Measurements from ENCODE around the gene MKRN3. TPM values are rescaled to one million over a fixed set of nuclear protein-coding genes. Genes with fewer than 3 reads are reported as not detected.

The MKRN3 gene
- polyA plus RNA-seq, 1 donor from 2014 or later = 10.7 TPM

DNA sequence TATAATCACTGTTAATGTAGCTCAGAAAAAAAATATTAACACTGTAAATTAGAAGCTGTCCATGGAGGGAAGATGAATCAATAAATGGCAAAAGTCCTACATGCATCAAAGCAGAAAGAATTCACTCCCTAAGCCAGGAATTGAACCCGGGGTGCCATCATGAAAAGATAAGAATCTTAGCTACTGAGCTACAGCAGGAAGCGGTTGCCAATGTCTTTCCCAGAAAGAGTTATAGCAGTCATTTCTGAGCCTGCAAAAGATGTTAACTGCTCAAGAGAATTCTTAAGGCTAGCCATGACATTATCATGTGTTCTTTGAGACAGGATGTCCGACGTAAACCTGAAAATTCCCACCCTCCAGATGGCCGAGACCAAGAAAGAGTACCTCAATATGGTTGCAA is 47.4 kb upstream of the MKRN3 start:
- H3K36me3 ChIP-seq (ENCODE audit: insufficient read depth, low read length) = no peaks in the 10 kb centered on the region
- no peaks in the 10 kb centered on the region for H3K27me3 ChIP-seq (ENCODE audit: insufficient read depth, low read depth, low read length)
- H2AFZ ChIP-seq (ENCODE audit: low read depth, low read length) = no peak overlapping the region
- H3K79me2 ChIP-seq (replicated peaks; ENCODE audit: insufficient read depth, low read length) = no peaks in the 10 kb centered on the region
- H3K9me3 ChIP-seq (ENCODE audit: low read length) = no peaks in the 10 kb centered on the region
- H4K20me1 ChIP-seq (ENCODE audit: insufficient read depth) = no peaks in the 10 kb centered on the region
- no peaks in the 10 kb centered on the region for H3F3A ChIP-seq (ENCODE audit: insufficient read depth, low read length, poor library complexity, severe bottlenecking)
- H3K9ac ChIP-seq (ENCODE audit: low read length) = no peak overlapping the region
- no peak overlapping the region for H3K4me3 ChIP-seq (ENCODE audit: low read length)
- no peak overlapping the region for H3K27ac ChIP-seq (ENCODE audit: low read length)
- TF ChIP-seq RAD21 (conservative IDR thresholded peaks at IDR 0.05) = no peak
- TF ChIP-seq POLR2AphosphoS5 (IDR thresholded peaks at IDR 0.05) = no peak
- no peak for TF ChIP-seq MXI1 (conservative IDR thresholded peaks at IDR 0.05; ENCODE audit: poor library complexity, severe bottlenecking)
- no peaks in the 10 kb centered on the region for H3K9me2 ChIP-seq (ENCODE audit: insufficient read depth, low read length)
- no peak overlapping the region for H3K4me2 ChIP-seq (ENCODE audit: low read length)

DNA sequence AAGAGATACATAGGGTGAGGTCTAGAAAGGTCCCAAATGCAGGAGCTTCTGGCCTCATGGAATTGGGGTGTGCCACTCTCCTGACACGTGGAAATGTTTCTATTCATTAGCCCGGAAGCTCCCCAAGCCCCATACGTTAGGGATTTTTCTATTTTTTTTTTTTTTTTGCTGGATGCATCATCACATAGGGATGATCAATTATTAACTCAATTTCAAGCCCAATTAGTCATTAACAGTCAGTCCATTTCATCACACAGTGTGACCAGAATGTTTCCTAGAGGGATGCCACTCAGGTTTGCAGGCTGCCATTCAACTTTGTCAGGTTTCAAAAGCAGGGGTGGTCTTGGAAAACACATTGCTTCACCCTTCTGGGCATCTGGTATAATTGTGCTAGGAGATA is 40.7 kb upstream of the MKRN3 start:
- no peak overlapping the region for H3K27ac ChIP-seq (ENCODE audit: low read length)
- no peak overlapping the region for H3K4me3 ChIP-seq (ENCODE audit: low read length)
- H3K4me2 ChIP-seq (ENCODE audit: low read length) = no peak overlapping the region
- TF ChIP-seq MXI1 (conservative IDR thresholded peaks at IDR 0.05; ENCODE audit: poor library complexity, severe bottlenecking) (no peak), RAD21 (conservative IDR thresholded peaks at IDR 0.05) (no peak), TAF1 (IDR thresholded peaks at IDR 0.05; ENCODE audit: low read depth) (no peak), POLR2AphosphoS5 (IDR thresholded peaks at IDR 0.05) (no peak), EZH2 (IDR thresholded peaks at IDR 0.05; ENCODE audit: borderline replicate concordance, insufficient read depth, low read length, poor library complexity, severe bottlenecking) (no peak), EP300 (conservative IDR thresholded peaks at IDR 0.05; ENCODE audit: poor library complexity, severe bottlenecking) (no peak), SMC3 (conservative IDR thresholded peaks at IDR 0.05; ENCODE audit: poor library complexity) (no peak)
- TF ChIP-seq, protein P1, sequence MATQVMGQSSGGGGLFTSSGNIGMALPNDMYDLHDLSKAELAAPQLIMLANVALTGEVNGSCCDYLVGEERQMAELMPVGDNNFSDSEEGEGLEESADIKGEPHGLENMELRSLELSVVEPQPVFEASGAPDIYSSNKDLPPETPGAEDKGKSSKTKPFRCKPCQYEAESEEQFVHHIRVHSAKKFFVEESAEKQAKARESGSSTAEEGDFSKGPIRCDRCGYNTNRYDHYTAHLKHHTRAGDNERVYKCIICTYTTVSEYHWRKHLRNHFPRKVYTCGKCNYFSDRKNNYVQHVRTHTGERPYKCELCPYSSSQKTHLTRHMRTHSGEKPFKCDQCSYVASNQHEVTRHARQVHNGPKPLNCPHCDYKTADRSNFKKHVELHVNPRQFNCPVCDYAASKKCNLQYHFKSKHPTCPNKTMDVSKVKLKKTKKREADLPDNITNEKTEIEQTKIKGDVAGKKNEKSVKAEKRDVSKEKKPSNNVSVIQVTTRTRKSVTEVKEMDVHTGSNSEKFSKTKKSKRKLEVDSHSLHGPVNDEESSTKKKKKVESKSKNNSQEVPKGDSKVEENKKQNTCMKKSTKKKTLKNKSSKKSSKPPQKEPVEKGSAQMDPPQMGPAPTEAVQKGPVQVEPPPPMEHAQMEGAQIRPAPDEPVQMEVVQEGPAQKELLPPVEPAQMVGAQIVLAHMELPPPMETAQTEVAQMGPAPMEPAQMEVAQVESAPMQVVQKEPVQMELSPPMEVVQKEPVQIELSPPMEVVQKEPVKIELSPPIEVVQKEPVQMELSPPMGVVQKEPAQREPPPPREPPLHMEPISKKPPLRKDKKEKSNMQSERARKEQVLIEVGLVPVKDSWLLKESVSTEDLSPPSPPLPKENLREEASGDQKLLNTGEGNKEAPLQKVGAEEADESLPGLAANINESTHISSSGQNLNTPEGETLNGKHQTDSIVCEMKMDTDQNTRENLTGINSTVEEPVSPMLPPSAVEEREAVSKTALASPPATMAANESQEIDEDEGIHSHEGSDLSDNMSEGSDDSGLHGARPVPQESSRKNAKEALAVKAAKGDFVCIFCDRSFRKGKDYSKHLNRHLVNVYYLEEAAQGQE (IDR thresholded peaks at IDR 0.05; ENCODE audit: borderline replicate concordance) = no peak
- TF ChIP-seq, protein P2, sequence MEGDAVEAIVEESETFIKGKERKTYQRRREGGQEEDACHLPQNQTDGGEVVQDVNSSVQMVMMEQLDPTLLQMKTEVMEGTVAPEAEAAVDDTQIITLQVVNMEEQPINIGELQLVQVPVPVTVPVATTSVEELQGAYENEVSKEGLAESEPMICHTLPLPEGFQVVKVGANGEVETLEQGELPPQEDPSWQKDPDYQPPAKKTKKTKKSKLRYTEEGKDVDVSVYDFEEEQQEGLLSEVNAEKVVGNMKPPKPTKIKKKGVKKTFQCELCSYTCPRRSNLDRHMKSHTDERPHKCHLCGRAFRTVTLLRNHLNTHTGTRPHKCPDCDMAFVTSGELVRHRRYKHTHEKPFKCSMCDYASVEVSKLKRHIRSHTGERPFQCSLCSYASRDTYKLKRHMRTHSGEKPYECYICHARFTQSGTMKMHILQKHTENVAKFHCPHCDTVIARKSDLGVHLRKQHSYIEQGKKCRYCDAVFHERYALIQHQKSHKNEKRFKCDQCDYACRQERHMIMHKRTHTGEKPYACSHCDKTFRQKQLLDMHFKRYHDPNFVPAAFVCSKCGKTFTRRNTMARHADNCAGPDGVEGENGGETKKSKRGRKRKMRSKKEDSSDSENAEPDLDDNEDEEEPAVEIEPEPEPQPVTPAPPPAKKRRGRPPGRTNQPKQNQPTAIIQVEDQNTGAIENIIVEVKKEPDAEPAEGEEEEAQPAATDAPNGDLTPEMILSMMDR (IDR thresholded peaks at IDR 0.05; ENCODE audit: poor library complexity, severe bottlenecking) = no peak
- no peaks in the 10 kb centered on the region for H4K20me1 ChIP-seq (ENCODE audit: insufficient read depth)
- no peaks in the 10 kb centered on the region for H3K9me2 ChIP-seq (ENCODE audit: insufficient read depth, low read length)
- no peaks in the 10 kb centered on the region for H3F3A ChIP-seq (ENCODE audit: insufficient read depth, low read length, poor library complexity, severe bottlenecking)
- no peak overlapping the region for H2AFZ ChIP-seq (ENCODE audit: low read depth, low read length)
- H3K9ac ChIP-seq (ENCODE audit: low read length) = no peak overlapping the region
- H3K36me3 ChIP-seq (ENCODE audit: insufficient read depth, low read length) = no peaks in the 10 kb centered on the region
- H3K9me3 ChIP-seq (ENCODE audit: low read length) = no peaks in the 10 kb centered on the region
- no peaks in the 10 kb centered on the region for H3K79me2 ChIP-seq (replicated peaks; ENCODE audit: insufficient read depth, low read length)
- no peaks in the 10 kb centered on the region for H3K27me3 ChIP-seq (ENCODE audit: insufficient read depth, low read depth, low read length)

DNA sequence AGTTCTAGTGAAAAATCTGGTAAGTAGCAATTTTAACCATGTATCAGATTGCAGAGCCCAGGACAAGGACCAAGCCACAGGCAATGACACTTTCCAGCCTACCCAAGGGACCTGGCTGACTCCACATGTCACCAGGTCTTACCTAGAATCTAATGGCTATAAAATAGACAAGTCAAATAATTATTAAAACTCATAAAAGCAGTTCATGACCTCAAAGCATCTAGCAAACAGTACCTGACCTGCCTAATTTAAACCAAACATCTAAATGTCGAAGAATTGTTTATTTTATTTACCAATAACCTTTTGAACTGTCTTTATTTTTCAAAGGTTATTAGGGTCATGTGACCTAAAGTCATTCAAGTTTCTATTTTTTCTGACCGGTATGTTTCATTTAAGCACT is 35.6 kb upstream of the MKRN3 start:
- H3K4me3 ChIP-seq (ENCODE audit: low read length) = no peak overlapping the region
- no peaks in the 10 kb centered on the region for H3K79me2 ChIP-seq (replicated peaks; ENCODE audit: insufficient read depth, low read length)
- no peaks in the 10 kb centered on the region for H4K20me1 ChIP-seq (ENCODE audit: insufficient read depth)
- no peak overlapping the region for H2AFZ ChIP-seq (ENCODE audit: low read depth, low read length)
- H3K9ac ChIP-seq (ENCODE audit: low read length) = no peak overlapping the region
- H3K36me3 ChIP-seq (ENCODE audit: insufficient read depth, low read length) = no peaks in the 10 kb centered on the region
- no peak overlapping the region for H3K27ac ChIP-seq (ENCODE audit: low read length)
- H3K9me3 ChIP-seq (ENCODE audit: low read length) = no peaks in the 10 kb centered on the region
- no peaks in the 10 kb centered on the region for H3F3A ChIP-seq (ENCODE audit: insufficient read depth, low read length, poor library complexity, severe bottlenecking)
- no peak for TF ChIP-seq RAD21 (conservative IDR thresholded peaks at IDR 0.05)
- no peak for TF ChIP-seq EP300 (conservative IDR thresholded peaks at IDR 0.05; ENCODE audit: poor library complexity, severe bottlenecking)
- no peak for TF ChIP-seq POLR2AphosphoS5 (IDR thresholded peaks at IDR 0.05)
- no peak for TF ChIP-seq EZH2 (IDR thresholded peaks at IDR 0.05; ENCODE audit: borderline replicate concordance, insufficient read depth, low read length, poor library complexity, severe bottlenecking)
- TF ChIP-seq TAF1 (IDR thresholded peaks at IDR 0.05; ENCODE audit: low read depth) = no peak
- TF ChIP-seq MXI1 (conservative IDR thresholded peaks at IDR 0.05; ENCODE audit: poor library complexity, severe bottlenecking) = no peak
- no peak for TF ChIP-seq SMC3 (conservative IDR thresholded peaks at IDR 0.05; ENCODE audit: poor library complexity)
- TF ChIP-seq, protein P2 (IDR thresholded peaks at IDR 0.05; ENCODE audit: poor library complexity, severe bottlenecking) = no peak
- TF ChIP-seq, protein P1 (IDR thresholded peaks at IDR 0.05; ENCODE audit: borderline replicate concordance) = no peak
- H3K9me2 ChIP-seq (ENCODE audit: insufficient read depth, low read length) = no peaks in the 10 kb centered on the region
- H3K27me3 ChIP-seq (ENCODE audit: insufficient read depth, low read depth, low read length) = no peaks in the 10 kb centered on the region
- H3K4me2 ChIP-seq (ENCODE audit: low read length) = no peak overlapping the region

Data from neural cell (in vitro differentiated cells).